Activated CD4-positive, alpha-beta T cell treated with anti-CD3 and anti-CD28 coated beads for 4 hours (primary cell): ENCODE measurements around the gene P2RX4.
A peak's percentile ranks its signal among the peaks of the same experiment; 100 is the strongest.
"Not testable (repeated sequence)": the region's sequence is repeated elsewhere in the genome, so short reads cannot be mapped to it uniquely, and the experiment has no call there.

Experiments
- DNase-seq, 2 donors: peaks; one replicate each; pipeline ENCODE4 v3.0.0-alpha.2; 2020

P2RX4 gene

DNA sequence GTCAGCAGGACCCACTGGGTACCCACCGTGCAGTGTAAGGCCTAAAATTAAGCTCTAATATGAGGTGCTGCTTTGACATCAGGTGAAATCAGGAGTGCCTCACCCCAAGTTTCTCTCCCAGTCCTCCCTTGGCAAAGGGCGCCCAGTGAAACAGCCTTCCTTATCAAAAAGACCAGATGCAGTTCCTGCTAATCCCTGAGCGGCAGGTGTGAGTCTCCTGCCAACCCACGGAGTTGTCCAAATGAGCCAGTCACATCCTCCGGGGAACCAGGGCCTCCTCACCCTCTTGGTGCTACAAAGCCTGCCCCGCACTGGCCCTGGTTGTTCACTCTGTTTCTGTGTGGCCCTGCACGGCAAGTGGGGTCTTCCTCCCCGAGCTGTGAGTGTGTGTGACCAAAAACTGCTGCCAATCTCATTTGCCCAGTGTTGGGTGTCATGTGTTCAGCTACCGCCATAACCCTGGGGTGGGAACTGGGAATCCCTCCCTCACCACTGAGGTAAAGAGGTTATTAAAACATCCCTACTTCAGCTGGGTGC is 20.2 kb upstream of the P2RX4 start:
- no peak for DNase-seq

DNA sequence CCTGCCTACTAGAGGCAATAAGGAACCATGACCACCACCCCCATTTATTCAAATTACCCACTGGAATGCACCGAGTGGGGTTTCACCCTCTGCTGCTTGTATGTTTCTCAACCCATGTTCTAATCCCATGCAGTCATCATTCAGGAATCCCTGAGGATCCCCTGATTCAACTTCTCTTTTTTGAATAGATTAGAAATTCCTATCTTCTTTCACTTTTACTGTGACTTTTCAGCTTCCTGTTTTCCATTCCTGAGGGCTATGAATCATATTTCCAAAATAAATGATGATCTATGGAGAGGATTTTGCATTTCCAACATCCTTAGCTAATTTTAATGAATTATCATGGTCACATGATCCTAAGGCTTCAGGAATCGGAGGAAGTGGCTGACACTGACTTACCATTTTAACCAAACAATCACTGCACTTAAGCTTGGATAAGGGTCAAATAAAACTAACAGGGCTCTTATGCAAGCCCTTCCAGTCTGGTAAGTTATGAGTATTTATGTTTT is 19.4 kb upstream of the P2RX4 start:
- no peak for DNase-seq

DNA sequence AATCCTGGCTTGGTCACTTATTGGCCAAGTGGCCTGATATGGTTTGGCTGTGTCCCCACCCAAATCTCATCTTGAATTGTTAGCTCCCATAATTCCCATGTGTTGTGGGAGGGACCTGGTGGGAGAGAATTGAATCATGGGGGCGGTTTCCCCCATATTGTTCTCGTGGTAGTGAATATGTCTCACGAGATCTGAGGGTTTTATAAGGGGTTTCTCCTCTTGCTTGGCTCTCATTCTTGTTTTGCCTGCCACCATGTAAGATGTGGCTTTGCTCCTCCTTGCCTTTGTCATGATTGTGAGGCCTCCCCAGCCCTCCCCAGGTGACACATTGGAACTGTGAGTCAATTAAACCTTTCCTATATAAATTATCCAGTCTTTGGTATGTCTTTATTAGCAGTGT is 18.8 kb upstream of the P2RX4 start:
- no peak for DNase-seq

DNA sequence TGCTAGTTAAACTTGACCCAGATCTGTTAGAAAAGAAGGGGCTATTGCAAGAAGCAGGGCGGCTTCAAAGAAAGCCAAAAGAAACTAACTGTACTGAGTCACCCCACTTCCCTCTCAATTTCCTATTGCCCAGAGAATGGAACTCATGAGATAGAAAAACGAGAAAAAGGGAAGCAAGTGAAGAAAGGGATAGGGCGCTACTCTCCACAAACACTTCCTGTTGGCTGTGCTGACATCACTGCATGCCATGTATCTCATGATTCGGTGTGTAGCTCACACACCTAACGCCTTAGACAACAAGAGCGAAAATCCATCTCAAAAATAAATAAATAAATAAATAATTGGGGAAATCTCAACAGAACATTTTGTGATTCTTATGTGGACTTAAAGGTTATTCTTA is 13.0 kb upstream of the P2RX4 start:
- DNase-seq: no peak

DNA sequence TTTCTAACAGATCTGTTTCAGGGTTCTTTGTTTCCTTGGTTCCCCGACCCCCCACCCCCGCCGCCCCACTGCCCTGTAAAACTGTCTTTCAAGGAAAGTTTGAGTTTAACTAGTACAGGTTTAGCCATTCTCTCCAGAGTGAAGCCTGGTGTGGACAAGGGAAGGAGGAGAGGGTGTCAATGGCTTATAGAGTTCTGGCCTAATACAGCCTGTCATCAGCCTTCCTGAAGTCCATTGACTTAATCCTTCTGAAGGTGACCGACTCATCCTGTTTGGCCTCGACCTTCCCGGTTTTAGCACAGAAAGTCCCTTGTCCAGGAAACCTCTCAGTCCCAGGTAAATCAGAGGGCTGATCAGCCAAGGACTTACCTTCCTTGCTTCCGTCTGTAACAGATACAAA is 11.0 kb upstream of the P2RX4 start:
- no peak for DNase-seq

DNA sequence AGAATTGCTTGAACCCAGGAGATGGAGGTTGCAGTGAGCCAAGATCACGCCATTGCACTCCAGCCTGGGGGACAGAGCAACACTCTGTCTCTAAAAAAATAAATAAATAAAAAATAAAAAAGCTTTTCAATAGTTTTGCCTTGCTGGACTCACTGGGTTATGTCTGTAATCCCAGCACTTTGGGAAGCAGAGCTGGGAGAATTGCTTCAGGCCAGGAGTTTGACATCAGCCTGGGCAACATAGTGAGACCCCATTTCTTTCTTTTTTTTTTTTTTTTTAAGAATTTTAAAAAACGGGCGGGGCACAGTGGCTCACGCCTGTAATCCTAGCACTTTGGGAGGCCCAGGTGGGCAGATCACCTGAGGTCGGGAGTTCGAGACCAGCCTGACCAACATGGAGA is 8.8 kb upstream of the P2RX4 start:
- not testable (repeated sequence) for DNase-seq

DNA sequence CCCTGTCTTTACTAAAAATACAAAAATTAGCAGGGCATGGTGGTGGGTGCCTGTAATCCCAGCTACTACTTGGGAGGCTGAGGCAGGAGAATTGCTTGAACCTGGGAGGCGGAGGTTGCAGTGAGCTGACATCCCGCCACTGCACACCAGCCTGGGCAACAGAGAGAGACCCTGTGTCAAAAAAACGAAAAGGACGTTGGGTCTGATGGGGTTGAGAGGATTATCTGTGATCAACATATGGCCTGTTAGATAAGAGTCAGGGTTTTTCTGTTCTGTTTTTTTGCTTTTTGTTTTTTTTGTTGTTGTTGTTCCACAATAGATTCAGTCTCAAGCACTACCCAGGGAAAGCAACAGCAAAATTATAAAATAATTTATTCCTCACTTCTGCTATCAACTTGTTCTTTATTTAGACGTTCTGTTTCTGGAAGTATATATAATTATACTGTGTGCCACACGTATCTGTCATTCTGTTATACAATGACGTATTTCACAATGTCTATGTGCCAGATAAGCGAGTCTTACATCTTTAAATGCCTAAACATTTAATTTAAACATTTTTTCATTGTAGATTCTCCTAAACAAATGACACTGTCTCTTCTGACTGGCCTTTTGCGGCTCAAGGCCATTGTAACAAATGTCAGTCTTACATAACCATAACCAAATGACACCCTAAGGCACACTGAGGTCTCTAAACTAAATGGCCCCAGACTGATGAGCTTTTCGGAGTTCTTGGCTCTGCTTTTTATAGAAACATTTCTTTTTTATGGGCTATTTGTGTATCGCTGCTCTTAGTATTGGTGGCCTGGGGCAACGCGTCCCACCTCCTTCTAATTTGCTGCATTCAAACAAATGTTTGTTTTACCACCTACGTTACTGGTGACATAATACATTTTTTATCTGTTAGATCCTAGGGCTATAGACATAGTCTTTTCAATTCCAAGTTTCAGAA is 7.2 kb upstream of the P2RX4 start:
- no peak for DNase-seq

DNA sequence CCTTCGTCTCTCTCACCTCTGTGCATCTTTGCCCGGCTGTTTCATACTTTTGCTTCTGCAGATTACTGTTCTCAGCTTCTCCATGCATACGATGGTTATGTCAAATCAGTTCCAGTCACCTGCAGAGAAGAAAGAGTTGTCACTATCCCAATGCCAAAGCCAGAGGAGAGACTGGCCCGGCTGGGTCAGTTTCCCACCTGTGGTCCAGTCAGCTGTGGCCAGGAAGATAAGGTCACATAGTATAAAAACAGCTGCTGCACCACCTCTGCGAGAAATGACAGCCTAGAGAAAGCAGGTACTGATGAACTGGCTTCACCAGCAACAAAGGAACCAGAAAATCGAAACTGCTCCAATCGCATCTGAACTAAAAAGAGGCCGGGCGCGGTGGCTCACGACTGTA is 6.4 kb upstream of the P2RX4 start:
- DNase-seq: no peak

DNA sequence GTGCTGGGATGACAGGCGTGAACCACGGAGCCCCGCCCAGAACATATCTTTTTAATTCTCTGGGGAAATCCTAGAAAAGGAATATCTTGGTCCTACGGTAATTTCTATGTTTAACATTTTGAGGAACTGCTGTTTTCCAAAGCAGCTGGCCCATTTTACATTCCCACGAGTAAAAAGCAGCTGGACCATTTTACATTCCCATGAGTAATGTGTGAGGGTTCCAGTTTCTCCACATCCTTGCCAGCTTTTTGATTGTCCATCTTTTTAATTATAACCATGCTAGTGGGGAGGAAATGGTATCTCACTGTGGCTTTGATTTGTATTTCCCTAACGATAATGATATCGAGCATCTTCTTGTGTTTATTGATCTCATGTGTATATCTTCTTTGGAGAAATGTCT is 4.4 kb upstream of the P2RX4 start:
- DNase-seq: no peak

DNA sequence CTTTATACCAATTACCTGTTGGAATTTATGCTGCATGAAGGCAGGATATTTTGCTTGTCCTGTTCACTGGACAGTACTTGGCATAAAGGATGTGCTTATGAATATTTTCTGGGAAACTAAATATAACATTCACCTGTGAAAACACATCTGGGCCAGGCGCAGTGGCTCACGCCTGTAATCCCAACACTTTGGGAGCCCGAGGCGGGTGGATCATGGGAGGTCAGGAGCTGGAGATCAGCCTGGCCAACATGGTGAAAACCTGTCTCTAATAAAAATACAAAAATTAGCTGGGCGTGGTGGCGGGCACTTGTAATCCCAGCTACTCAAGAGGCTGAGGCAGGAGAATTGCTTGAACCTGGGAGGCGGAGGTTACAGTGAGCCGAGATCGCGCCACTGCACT is 1.4 kb upstream of the P2RX4 start:
- DNase-seq: not testable (repeated sequence)

DNA sequence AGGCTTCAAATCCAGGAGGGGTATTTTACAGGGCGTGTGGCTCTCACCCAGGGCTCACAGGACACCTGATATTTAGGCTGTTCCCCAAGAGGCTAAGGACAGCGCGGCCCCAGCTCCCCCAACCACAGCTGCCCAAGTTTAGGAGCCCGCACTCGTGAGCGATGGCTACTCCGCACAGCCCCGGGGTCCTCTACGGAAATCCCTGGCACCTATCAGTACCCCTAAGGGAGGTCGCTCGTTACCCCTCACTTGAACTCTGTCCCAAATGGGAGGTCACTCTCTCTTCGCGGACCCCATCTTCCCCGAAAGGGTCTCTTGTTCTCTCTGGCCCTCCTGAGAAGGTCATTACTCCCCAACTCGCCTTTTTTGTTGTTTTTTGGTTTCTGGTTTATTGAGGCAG is 708 bp upstream of the P2RX4 start:
- no peak for DNase-seq

DNA sequence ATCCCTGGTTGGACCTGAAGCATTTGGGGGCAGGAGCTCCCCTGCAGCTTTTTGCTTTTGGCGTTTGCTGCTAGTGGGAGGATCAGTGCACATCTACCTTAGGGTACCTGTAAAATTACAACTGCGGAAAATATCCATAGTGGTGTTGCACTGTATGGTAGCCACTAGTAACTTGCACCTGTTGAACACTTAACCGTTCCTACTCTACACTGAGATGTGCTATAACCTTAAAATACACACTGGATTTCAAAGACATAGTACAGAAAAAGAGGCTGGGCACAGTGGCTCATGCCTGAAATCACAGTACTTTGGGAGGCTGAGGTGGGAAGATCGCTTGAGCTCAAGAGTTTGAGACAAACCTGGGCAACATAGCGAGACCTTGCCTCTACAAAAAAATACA is 2.9 kb downstream of the P2RX4 start:
- no peak for DNase-seq

DNA sequence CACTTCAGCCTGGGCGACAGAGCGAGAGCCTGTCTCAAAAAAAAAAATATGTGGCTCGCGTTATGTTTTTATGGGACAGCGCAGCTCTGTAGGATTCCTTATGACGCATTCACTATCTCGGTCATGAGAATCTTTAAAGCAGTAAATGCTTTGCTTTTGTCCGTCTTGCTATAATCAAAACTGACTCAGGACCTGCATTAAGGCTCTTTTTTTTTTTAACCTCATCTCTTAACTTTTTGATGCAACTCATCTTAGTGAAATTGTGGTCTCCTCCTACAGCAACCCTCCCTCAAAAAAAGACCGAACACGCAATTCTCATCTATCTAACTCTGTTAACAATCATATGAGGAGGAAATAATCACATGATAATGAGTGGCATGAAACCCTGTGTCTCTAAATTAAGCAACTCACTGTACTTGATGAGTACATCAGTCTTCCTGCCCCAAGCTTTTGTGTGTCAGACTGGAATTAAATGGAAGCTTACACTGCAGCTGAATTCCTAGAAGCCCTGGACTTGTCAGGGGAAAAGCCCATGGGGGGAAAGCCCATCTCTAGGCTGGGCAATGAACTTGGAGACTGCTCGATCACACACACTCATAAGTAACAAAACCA is 4.3 kb downstream of the P2RX4 start:
- DNase-seq: peak in 1 of 2 donors; percentile 39

DNA sequence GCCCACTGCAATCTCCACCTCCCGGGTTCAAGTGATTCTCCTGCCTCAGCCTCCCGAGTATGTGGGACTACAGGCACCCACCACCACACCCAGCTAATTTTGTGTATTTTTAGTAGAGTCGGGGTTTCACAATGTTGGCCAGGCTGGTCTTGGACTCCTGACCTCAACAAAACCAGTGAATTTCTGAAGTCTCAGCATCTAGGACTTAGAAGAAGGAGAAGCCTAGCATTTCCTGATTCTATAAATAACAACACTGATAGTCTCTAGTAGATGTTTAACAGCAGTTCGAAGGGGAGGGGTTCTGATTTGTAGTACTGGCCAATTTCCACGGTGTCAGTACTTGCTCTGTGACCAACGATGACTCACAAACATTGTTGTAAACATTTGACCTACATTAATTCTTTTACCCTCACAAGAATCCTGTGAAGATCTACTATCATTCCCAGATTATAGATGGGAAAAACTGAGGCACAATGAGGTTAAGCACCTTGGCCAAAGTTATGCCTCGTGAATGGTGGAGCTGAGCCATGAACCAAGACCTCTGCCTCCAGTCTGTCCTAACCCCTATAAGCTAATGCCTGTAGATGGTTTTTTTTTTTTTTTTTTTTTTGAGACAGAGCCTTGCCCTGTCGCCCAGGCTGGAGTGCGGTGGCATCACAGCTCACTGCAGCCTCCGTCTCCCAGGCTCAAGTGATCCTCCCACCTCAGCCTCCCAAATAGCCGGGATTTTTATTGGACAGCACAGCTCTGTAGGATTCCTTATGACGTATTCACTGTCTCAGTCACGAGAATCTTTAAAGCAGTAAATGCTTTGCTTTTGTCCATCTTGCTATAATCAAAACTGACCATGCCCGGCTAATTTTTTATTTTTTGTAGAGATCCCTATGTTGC is 5.2 kb downstream of the P2RX4 start:
- no peak for DNase-seq

DNA sequence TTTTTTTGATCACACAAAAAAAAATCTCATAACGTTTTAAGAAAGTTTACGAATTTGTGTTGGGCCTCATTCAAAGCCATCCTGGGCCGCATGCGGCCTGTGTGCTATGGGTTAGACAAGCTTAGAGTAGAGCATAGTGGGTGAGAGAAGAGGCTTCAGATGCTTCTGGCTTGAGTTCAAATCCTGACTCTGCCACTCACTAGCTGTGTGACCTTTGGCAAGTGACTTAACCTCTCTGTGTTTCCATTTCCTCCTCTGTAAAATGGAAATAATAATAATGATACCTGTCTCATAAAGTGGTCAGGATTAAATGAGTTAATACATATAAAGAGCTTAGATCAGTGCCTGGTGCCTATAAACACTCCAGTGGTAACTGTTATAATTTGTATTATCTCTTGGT is 6.2 kb downstream of the P2RX4 start:
- no peak for DNase-seq

DNA sequence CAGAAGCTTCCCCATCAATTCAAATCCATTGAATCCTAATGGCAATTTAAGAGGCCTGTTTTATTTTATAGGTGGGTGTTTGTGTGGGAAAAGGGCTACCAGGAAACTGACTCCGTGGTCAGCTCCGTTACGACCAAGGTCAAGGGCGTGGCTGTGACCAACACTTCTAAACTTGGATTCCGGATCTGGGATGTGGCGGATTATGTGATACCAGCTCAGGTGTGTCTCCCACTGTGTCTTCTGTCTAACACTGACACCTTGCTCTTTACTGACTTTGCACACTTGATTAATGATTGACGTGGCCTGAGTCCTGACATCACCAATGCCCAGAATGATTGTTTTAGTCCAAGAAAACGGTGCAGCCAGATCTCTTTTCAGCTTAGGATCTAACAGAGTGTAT is 7.1 kb downstream of the P2RX4 start:
- DNase-seq: no peak

DNA sequence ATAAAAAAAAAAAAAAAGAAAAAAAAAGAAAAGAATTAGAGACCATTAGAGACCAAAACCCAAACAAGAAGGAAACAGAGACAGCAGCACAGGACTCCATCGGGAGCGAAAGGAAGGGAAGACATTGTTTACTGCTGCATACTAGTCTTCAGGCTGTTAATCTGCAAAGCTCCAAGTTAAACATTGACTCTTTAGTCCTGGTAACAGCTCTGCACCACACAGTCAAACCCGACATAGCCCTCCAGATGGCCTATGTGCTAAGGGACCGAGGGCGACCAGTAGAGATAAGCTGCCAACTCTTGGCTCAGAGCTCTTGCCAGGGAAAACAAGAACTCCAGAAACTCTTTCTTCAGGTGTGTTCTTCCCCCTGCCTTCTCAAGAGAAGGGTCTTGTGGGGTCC is 7.8 kb downstream of the P2RX4 start:
- DNase-seq: no peak

DNA sequence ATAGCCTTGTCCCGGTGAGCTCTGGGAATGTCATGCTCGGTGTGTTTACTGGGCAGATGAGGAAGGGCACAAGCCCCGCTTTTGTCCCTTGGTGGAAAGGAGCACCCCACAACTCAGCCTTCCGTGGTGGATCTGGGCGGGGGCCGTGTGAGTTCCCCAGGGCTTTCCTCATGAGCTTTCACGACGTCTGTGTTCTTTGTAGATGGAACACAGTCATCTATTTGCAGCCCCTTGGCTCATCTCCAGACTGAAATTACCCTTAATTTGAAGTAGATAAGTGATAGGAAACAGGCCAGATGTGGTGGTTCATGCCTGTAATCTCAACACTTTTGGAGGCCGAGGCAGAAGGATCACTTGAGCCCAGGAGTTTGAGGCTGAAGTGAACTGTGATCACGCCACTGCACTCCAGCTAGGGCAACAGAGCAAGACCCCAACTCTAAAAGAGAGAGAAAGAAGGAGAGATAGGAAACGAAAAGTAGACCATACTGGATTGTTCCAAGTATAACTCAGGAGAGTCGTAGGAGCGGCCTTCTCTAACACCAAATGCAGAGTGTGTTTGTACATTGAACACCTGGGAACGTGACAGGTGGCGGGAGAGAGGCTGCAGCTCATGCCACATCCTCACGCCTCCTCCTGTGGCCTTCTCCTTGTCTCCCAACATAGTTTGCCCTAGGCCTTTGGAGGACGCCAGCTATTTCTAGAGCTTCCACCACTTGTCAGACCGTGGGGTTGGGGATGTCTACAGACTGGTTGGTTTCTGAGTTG is 8.8 kb downstream of the P2RX4 start:
- no peak for DNase-seq

DNA sequence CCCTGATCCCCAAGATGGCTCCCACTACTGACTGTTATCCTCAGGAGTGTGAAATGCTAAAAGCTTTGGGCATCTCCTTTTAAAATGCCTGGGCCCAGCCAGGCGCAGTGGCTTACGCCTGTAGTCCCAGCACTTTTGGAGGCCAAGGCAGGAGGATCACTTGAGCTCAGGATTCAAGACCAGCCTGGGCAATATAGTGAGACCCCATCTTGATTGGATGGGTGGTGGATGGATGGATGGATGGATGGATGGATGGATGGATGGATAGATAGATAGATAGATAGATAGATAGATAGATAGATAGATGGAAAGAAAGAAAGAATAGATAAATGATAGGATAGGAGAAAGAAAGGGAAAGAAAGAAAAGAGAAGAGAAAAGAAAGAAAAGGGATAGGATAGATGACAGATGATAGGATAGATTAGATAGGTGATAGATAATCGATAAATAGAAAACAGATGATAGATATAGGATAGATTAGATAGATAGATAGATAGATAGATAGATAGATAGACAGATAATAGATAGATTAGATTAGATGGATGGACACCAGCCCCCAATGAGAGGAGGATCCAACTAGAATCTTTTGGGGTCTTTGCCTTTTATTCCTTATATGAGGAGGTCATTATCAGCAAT is 9.5 kb downstream of the P2RX4 start:
- DNase-seq: no peak

DNA sequence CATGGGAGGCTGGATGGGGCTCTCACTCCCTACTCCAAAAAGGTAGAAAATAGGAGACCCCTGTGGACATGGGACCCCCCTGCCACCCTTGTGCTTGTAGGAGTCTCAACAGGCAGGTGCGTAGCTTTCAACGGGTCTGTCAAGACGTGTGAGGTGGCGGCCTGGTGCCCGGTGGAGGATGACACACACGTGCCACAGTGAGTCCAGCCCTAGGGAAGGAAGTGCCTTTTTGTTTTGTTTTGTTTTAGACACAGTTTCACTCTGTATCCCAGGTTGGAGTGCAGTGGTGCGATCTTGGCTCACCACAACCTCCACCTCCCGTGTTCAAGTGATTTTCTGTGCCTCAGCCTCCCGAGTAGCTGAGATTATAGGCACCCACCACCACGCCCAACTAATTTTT is 12.9 kb downstream of the P2RX4 start:
- DNase-seq: no peak
